GM10266 (cell line): ENCODE results near the gene PRR19.

Source experiments
- DNase-seq: peaks from one replicate; pipeline ENCODE4 v3.0.0; 2012; ENCODE audit errors: extremely low spot score
- CTCF ChIP-seq: IDR thresholded peaks from 2 replicates; pipeline ENCODE4 v1.5.1; 2012; ENCODE audit warnings: mild to moderate bottlenecking, low read depth; ENCODE audit not compliant: control insufficient read depth, insufficient read depth; ENCODE audit errors: missing control alignments

The PRR19 gene

GRCh38 chr19:42273407-42274064 is 28.4 kb upstream of the PRR19 start:
- no peak for TF ChIP-seq CTCF
- no peak for DNase-seq

GRCh38 chr19:42274065-42274682 is 27.8 kb upstream of the PRR19 start:
- no peak for DNase-seq

GRCh38 chr19:42275103-42275502 is 26.8 kb upstream of the PRR19 start:
- TF ChIP-seq CTCF = no peak
- DNase-seq = no peak

More at GRCh38 chr19:42274065-42274682, 27.8 kb upstream of the PRR19 start:
- TF ChIP-seq CTCF = no peak

GRCh38 chr19:42275517-42275916 is 26.4 kb upstream of the PRR19 start:
- no peak for DNase-seq

GRCh38 chr19:42276284-42276683 is 25.6 kb upstream of the PRR19 start:
- DNase-seq = no peak
- no peak for TF ChIP-seq CTCF

More at GRCh38 chr19:42275517-42275916, 26.4 kb upstream of the PRR19 start:
- no peak for TF ChIP-seq CTCF

GRCh38 chr19:42276821-42277220 is 25.1 kb upstream of the PRR19 start:
- no peak for DNase-seq
- no peak for TF ChIP-seq CTCF

GRCh38 chr19:42277821-42278451 is 24.0 kb upstream of the PRR19 start:
- no peak for TF ChIP-seq CTCF
- DNase-seq = no peak
